HCT116 (cell line): Measurements from ENCODE around the gene FSTL4. TPM values are rescaled to one million over a fixed set of nuclear protein-coding genes. Genes with fewer than 3 reads are reported as not detected.

ENCODE experiments used
- ATAC-seq: fragments of 200-7000 bp; cut with Tn5 transposase; 2 replicates; pipeline ENCODE4 v1.9.1; 2020; ENCODE audit warnings: mild to moderate bottlenecking, moderate library complexity
- BruUV-seq: library from RNA; stranded (reverse); fragments of 400-500 nt; replicated peaks from 2 replicates; lab custom pipeline; 2021; lab: Mats Ljungman, UMichigan
- CTCF ChIA-PET: fragments of 300-600 bp; sonication (Branson Sonifier 250); formaldehyde crosslinking; loops from one replicate; lab custom pipeline; 2021; ENCODE audit warnings: antibody characterized with exemption; lab: Charles Lee
- POLR2A ChIA-PET: fragments of 300-600, 350-600 bp; sonication (Branson Sonifier 250); formaldehyde crosslinking; loops from one replicate; lab custom pipeline; 2021; ENCODE audit warnings: antibody characterized with exemption; lab: Charles Lee
- RAD21 ChIA-PET, 2 experiments: fragments of 300-600 bp; sonication (Branson Sonifier 250); formaldehyde crosslinking; loops; one replicate each; lab custom pipeline; 2023; ENCODE audit warnings: low total read pairs in 2 of 2; ENCODE audit not compliant: uncharacterized antibody in 2 of 2, unreplicated experiment in 2 of 2, low non-redundant PET in 1 of 2; lab: Charles Lee
- DNase-seq: peaks from one replicate; pipeline ENCODE4 v3.0.0-alpha.2; 2010; ENCODE audit warnings: low read depth, low spot score
- H2AFZ ChIP-seq: fragments of 200-600 bp; shearing (Covaris generic), sonication (generic); 2 replicates; pipeline ENCODE4 v1.6.1; 2017; ENCODE audit warnings: low read depth, mixed run types, mixed read lengths, antibody characterized with exemption, low read length; ENCODE audit not compliant: poor library complexity, severe bottlenecking
- H3K27ac ChIP-seq: 2 replicates; pipeline ENCODE4 v1.5.1; 2012; ENCODE audit warnings: low read depth, low read length
- H3K27me3 ChIP-seq: fragments of 200-600 bp; sonication (generic); 2 replicates; pipeline ENCODE4 v1.6.1; 2016; ENCODE audit warnings: mixed run types, low read length, mixed read lengths; ENCODE audit not compliant: insufficient read depth
- H3K36me3 ChIP-seq, 2 experiments: fragments of 200-500 bp in 1 of 2; fragments of 200-600 bp in 1 of 2; sonication (Bioruptor generic) in 1 of 2; sonication (generic) in 1 of 2; 2 replicates each; pipeline versions ENCODE4 v1.5.1 to v1.6.1; 2014 to 2016; ENCODE audit warnings: low read length in 2 of 2, inconsistent platforms in 1 of 2, mixed read lengths in 1 of 2, mixed run types in 1 of 2; ENCODE audit not compliant: insufficient read depth in 2 of 2, control insufficient read depth in 1 of 2
- H3K4me1 ChIP-seq, 2 experiments: fragments of 200-600 bp in 1 of 2; sonication (generic) in 1 of 2; 2 replicates each; pipeline versions ENCODE4 v1.5.1 to v1.6.1; 2012 to 2017; ENCODE audit warnings: low read length in 2 of 2, inconsistent platforms in 1 of 2, mild to moderate bottlenecking in 1 of 2, mixed read lengths in 1 of 2, mixed run types in 1 of 2, moderate library complexity in 1 of 2; ENCODE audit not compliant: insufficient read depth in 2 of 2, control insufficient read depth in 1 of 2
- H3K4me2 ChIP-seq: fragments of 200-600 bp; sonication (generic); 2 replicates; pipeline ENCODE4 v1.6.1; 2017; ENCODE audit warnings: mixed run types, low read length, mixed read lengths
- H3K4me3 ChIP-seq, 2 experiments: fragments of 200-600 bp in 1 of 2; sonication (generic) in 1 of 2; replicated peaks in 1 of 2; 2 replicates each; pipeline ENCODE4 v1.5.1; 2011 to 2016; ENCODE audit warnings: low read length in 2 of 2, control low read depth in 1 of 2, low read depth in 1 of 2, mild to moderate bottlenecking in 1 of 2, mixed read lengths in 1 of 2, mixed run types in 1 of 2
- H3K79me2 ChIP-seq: fragments of 200-600 bp; sonication (generic); 2 replicates; pipeline ENCODE4 v1.6.1; 2017; ENCODE audit warnings: mild to moderate bottlenecking, mixed run types, low read length, moderate library complexity, mixed read lengths; ENCODE audit not compliant: insufficient read depth
- H3K9ac ChIP-seq: fragments of 200-600 bp; sonication (generic); 2 replicates; pipeline ENCODE4 v1.6.1; 2016; ENCODE audit warnings: low read length, mixed read lengths
- H3K9me2 ChIP-seq: fragments of 200-600 bp; sonication (generic), shearing (Covaris generic); 2 replicates; pipeline ENCODE4 v1.6.1; 2017; ENCODE audit warnings: mixed run types, mild to moderate bottlenecking, moderate library complexity; ENCODE audit not compliant: insufficient read depth
- H3K9me3 ChIP-seq, 2 experiments: fragments of 200-500 bp in 1 of 2; fragments of 200-600 bp in 1 of 2; sonication (Bioruptor generic) in 1 of 2; sonication (generic) in 1 of 2; 2 replicates each; pipeline ENCODE4 v1.6.1; 2014 to 2017; ENCODE audit warnings: low read length in 2 of 2, mixed read lengths in 2 of 2, inconsistent platforms in 1 of 2, low read depth in 1 of 2, mild to moderate bottlenecking in 1 of 2, mixed run types in 1 of 2, moderate library complexity in 1 of 2; ENCODE audit not compliant: control insufficient read depth in 1 of 2, insufficient read depth in 1 of 2
- H4K20me1 ChIP-seq: fragments of 200-600 bp; sonication (generic), shearing (Covaris generic); 2 replicates; pipeline ENCODE4 v1.6.1; 2017; ENCODE audit warnings: mixed run types, mild to moderate bottlenecking, moderate library complexity; ENCODE audit not compliant: insufficient read depth
- ELF1 ChIP-seq: IDR thresholded peaks from 2 replicates; pipeline ENCODE4 v1.6.1; 2012; ENCODE audit warnings: low read depth, borderline replicate concordance
- POLR2A ChIP-seq: IDR thresholded peaks from 2 replicates; pipeline ENCODE4 v1.7.0; 2011; ENCODE audit warnings: borderline replicate concordance; ENCODE audit not compliant: insufficient read depth, insufficient read length; ENCODE audit errors: extremely low read depth
- POLR2AphosphoS5 ChIP-seq: IDR thresholded peaks from 2 replicates; pipeline ENCODE4 v1.6.1; 2011; ENCODE audit warnings: mild to moderate bottlenecking, low read depth, low read length, moderate library complexity
- REST ChIP-seq: IDR thresholded peaks from 2 replicates; pipeline ENCODE4 v1.6.1; 2012; ENCODE audit warnings: low read depth
- SIN3A ChIP-seq: IDR thresholded peaks from 2 replicates; pipeline ENCODE4 v1.6.1; 2012; ENCODE audit warnings: low read depth
- SP1 ChIP-seq: IDR thresholded peaks from 2 replicates; pipeline ENCODE4 v1.6.1; 2012; ENCODE audit warnings: low read depth
- SRF ChIP-seq: IDR thresholded peaks from 2 replicates; pipeline ENCODE4 v1.6.1; 2012; ENCODE audit warnings: low read depth
- YY1 ChIP-seq: IDR thresholded peaks from 2 replicates; pipeline ENCODE4 v1.6.1; 2011; ENCODE audit warnings: low read length, low read depth, moderate library complexity, mild to moderate bottlenecking; ENCODE audit not compliant: insufficient replicate concordance; ENCODE audit errors: extremely low read depth
- ZFX ChIP-seq: fragments of 450-650 bp; IDR thresholded peaks from 2 replicates; pipeline ENCODE4 v1.6.1; 2017
- intact Hi-C: fragments of 100-400 bp; cut with micrococcal nuclease; formaldehyde crosslinking; loops from 2 replicates; pipeline ENCODE4 v1.10.0; 2022
- total RNA-seq: library from RNA; stranded (reverse); gene quantifications from one replicate; pipeline ENCODE4 v1.2.1, GENCODE V29; 2021; ENCODE audit not compliant: unreplicated experiment

FSTL4 gene
- total RNA-seq, 1 experiment from 2014 or later: 0.37 TPM

- no peak for TF ChIP-seq REST
Observed at GRCh38 chr5:133426264-133426663, 186.1 kb downstream of the FSTL4 start (continued).

GRCh38 chr5:133425764-133426163 is 186.6 kb downstream of the FSTL4 start:
- Histone ChIP-seq H4K20me1 (no peaks in the 10 kb centered on the region), H3K4me1 (peaks cover 0 to 9% of the 10 kb centered on the region in 2 experiments; a peak in 1 of 4 replicates), H3K4me3 (no peak overlapping the region), H3K9ac (no peak overlapping the region), H3K4me2 (no peak overlapping the region), H3K79me2 (no peaks in the 10 kb centered on the region), H3K9me3 (no peaks in the 10 kb centered on the region), H2AFZ (no peak overlapping the region), H3K9me2 (no peaks in the 10 kb centered on the region), H3K36me3 (no peaks in the 10 kb centered on the region), H3K27me3 (0 out of 2 replicates have a peak, but pooled peaks cover 5% of the 10 kb centered on the region), H3K27ac (no peak overlapping the region)
- ATAC-seq: no peak
- ChIA-PET RAD21 (no interaction called here), POLR2A (no interaction called here), CTCF (interaction anchor here (1.2 to 2.0 kb wide), 2 partner anchors 10 to 34 kb away, joined by 4 to 6 read pairs; no protein-coding TSS in a partner anchor)
- no peak for DNase-seq
- TF ChIP-seq SP1 (no peak), POLR2A (no peak), SRF (no peak), ZFX (no peak), POLR2AphosphoS5 (no peak), ELF1 (no peak), SIN3A (no peak), YY1 (no peak), REST (no peak)
- no TSS peak for BruUV-seq
- intact Hi-C loops: no loop called here
